HG03571 (cell line): Measurements from ENCODE around the gene ZNF24.

Experiments
- ATAC-seq: cut with Tn5 transposase; IDR thresholded peaks from one replicate; pipeline ENCODE4 v1.9.1; 2021; ENCODE audit not compliant: unreplicated experiment

ZNF24 gene

GRCh38 chr18:35296060-35296459 lies 48.2 kb downstream of the ZNF24 start:
- no peak for ATAC-seq

DNA sequence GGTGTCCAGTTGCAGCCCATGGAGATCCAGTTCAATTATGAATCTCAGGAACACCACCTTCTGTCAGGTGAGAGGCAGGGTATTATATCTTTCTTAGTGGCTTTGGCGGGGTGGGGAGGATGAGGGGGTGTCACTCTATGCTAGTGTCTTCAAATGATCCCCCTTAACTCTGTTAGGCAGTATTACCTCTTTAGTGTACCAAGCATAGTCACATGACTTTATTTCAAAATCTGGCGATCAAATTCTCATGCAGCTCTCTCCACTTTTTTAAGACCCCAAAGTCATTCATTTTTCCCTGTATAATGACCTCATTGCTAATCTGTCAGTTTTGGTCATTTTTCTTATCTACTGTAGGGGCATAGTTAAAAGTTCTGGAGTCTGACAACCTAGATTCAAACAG lies 53.1 kb downstream of the ZNF24 start:
- ATAC-seq = no peak

DNA sequence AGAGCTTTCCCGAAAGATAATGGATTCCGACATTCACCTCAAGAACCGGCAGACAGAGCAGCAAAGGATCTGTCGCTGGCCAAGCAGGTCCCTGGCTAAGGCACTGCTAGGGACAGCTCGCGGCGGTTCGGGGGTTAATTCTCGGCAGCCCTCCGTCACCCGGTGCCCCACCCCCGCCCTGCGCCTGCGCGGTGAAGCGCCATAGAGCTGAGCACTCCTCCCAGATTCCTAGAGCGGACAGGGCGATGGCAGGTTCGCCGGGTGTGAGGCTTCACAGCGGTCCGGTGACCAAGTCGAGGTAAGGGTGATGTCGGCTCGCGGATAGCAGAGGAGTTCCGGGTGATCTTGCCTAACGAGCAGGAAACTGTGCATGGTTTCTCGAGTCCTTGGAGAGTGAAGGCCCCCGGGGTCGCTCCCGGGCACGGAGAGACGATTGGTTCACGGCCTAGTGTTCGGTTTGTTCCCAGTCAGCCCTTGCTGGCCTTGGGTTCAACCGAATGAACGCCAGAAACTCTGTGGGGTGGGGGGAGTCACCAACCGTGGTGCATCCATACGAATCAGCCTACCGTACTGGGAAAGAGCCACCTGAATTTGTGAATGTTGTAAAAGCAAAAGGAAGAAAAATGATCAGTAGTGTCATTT lies 54.0 kb downstream of the ZNF24 start, which contains the start of gene ZSCAN30:
TSS of gene ZSCAN30 (minus strand) at position 136 of the 642 bp plus-strand sequence. CDS start 25,877 bp downstream, outside the sequence.
- peak; percentile 91 for ATAC-seq

- peak; percentile 25 for ATAC-seq
Observed at GRCh38 chr18:35289727-35290093, 54.5 kb downstream of the ZNF24 start.

DNA sequence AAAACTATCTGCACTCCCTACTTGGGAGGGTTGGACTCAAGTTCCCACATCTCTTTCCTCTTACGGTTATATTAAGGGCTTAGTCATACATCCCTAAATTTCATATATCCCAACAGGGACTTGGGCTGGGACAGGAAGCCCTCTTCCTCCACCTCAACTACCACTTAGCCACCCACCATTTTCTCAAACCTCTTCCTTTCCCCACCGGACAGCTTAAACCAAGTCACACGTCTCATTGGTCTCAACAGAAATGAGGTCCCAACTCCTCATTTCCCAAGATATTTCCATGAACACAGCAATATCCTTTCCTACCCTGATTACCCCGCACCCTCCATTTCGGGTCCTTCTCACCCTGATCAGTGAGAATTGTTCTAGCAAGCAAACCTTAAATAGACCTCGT lies 54.9 kb downstream of the ZNF24 start:
- ATAC-seq = no peak

- no peak for ATAC-seq
Observed at GRCh38 chr18:35284841-35285240, 59.4 kb downstream of the ZNF24 start.

- no peak for ATAC-seq
Observed at GRCh38 chr18:35283923-35284794, 60.1 kb downstream of the ZNF24 start.

DNA sequence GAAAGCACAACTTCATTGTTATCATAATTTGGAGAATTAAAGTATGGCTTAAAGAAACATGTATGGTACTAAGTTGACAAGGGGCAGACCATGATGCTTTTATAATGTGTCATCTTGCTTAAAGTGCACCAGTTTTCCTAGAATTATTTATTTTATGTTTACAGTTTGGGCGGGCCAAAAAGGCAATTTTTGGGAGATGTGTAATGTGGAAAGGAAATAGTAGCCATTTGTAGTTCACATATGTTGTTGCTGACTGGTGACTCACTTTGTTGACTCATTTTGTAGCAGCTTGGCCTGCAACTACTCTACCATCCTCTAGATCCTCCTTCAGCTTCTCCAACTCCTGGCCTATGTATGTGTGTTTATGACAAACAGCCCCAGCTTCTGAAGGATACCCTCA lies 61.9 kb downstream of the ZNF24 start:
- no peak for ATAC-seq
